Gastroesophageal sphincter (tissue), 3 donors: ENCODE results near the gene ADIRF.

ENCODE experiments used
- CTCF ChIP-seq, 4 experiments: fragments of 200-600 bp in 2 of 4; fragments of 450-650 bp in 2 of 4; sonication (generic) in 1 of 4; IDR thresholded peaks; one replicate each; pipeline ENCODE4 v1.5.1; 2017 to 2019; ENCODE audit warnings: antibody characterized with exemption in 4 of 4, mild to moderate bottlenecking in 2 of 4, moderate library complexity in 2 of 4
- POLR2AphosphoS5 ChIP-seq: sonication (generic); formaldehyde crosslinking; IDR thresholded peaks from one replicate; pipeline ENCODE4 v1.6.1; 2017; ENCODE audit warnings: antibody characterized with exemption

DNA sequence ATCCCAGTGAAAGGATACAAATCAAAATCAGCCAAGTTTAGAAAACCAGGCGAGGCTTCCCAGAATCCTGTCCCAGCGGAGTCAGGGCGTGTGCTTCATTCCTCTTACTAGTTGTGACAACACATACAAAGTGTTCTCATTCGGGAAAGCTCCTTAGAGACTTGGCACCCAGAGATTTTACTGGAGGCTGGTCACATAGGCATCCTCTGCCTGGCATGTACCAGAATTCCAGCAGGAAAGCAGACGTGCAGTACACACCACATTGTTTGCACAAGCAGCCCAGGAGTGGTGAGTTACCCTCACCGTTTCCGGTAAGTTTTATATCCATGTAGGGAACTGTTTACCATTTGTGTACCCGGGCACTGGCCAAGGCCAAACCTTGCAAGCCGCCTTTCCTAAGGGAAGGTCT, 45.7 kb upstream of the ADIRF start:
- TF ChIP-seq CTCF (IDR thresholded peaks at IDR 0.05) (no peak), POLR2AphosphoS5 (peak; percentile 89)
